GM19328 (cell line): ENCODE results near the gene DOCK6.

Experiments
- ATAC-seq: cut with Tn5 transposase; IDR thresholded peaks from one replicate; pipeline ENCODE4 v1.9.1; 2021; ENCODE audit warnings: mild to moderate bottlenecking, moderate library complexity; ENCODE audit not compliant: unreplicated experiment

DOCK6 gene

GRCh38 chr19:11247391-11247790, 14.9 kb downstream of the DOCK6 start:
- ATAC-seq: no peak

- no peak for ATAC-seq
These were observed 15.4 kb downstream of the DOCK6 start for GRCh38 chr19:11246941-11247340.

- no peak for ATAC-seq
These were observed 17.3 kb downstream of the DOCK6 start for GRCh38 chr19:11244846-11245589.

- no peak for ATAC-seq
These were observed 18.5 kb downstream of the DOCK6 start for GRCh38 chr19:11243798-11244169.

- ATAC-seq: no peak
These were observed 19.2 kb downstream of the DOCK6 start for GRCh38 chr19:11242864-11243797.

GRCh38 chr19:11242025-11242424, 20.3 kb downstream of the DOCK6 start:
- no peak for ATAC-seq

GRCh38 chr19:11240008-11240444, 22.3 kb downstream of the DOCK6 start:
- no peak for ATAC-seq

- no peak for ATAC-seq
These were observed 22.8 kb downstream of the DOCK6 start, which contains the start of gene ANGPTL8 for GRCh38 chr19:11239377-11240000. TSS of gene ANGPTL8 (plus strand) at chr19:11239619. CDS start at chr19:11239638, 19 bp downstream.

- ATAC-seq: no peak
These were observed 23.4 kb downstream of the DOCK6 start for GRCh38 chr19:11238781-11239376.

- no peak for ATAC-seq
These were observed 24.3 kb downstream of the DOCK6 start for GRCh38 chr19:11238041-11238440.

GRCh38 chr19:11237321-11237720, 25.0 kb downstream of the DOCK6 start:
- ATAC-seq: no peak

- no peak for ATAC-seq
These were observed 25.7 kb downstream of the DOCK6 start for GRCh38 chr19:11236324-11237301.

GRCh38 chr19:11234486-11235075, 27.7 kb downstream of the DOCK6 start:
- ATAC-seq: no peak

- ATAC-seq: no peak
These were observed 29.3 kb downstream of the DOCK6 start for GRCh38 chr19:11233073-11233472.

GRCh38 chr19:11232555-11232954, 29.8 kb downstream of the DOCK6 start:
- no peak for ATAC-seq

GRCh38 chr19:11230621-11231386, 31.5 kb downstream of the DOCK6 start:
- no peak for ATAC-seq

GRCh38 chr19:11227195-11227886, 35.0 kb downstream of the DOCK6 start:
- ATAC-seq: no peak

- no peak for ATAC-seq
These were observed 35.6 kb downstream of the DOCK6 start for GRCh38 chr19:11226716-11227166.
